ENCODE measurements around the gene PTPRN2.

DNA sequence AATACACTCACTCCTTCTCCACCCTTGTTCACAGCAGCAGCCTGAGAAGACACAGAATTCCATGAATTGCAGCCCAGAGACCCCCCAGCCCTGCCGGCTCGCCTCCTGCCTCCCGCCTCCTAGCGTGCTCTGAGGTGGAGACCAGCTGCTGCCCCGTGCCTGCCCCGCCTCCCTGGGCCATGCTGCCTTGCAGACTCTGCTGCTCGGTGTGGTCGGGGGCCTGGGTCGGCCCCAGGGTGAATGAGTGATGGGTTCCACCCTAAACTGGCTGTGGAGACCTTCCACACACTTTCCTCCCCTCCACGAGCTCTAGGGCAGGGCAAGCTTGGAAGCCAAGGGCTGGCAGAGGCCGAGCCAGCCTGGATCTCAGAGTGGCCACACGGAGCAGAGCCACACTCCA lies 771.5 kb downstream of the PTPRN2 start:
- TF ChIP-seq, protein P1, sequence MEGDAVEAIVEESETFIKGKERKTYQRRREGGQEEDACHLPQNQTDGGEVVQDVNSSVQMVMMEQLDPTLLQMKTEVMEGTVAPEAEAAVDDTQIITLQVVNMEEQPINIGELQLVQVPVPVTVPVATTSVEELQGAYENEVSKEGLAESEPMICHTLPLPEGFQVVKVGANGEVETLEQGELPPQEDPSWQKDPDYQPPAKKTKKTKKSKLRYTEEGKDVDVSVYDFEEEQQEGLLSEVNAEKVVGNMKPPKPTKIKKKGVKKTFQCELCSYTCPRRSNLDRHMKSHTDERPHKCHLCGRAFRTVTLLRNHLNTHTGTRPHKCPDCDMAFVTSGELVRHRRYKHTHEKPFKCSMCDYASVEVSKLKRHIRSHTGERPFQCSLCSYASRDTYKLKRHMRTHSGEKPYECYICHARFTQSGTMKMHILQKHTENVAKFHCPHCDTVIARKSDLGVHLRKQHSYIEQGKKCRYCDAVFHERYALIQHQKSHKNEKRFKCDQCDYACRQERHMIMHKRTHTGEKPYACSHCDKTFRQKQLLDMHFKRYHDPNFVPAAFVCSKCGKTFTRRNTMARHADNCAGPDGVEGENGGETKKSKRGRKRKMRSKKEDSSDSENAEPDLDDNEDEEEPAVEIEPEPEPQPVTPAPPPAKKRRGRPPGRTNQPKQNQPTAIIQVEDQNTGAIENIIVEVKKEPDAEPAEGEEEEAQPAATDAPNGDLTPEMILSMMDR (CRISPR knock-in tag; IDR thresholded peaks at IDR 0.05): no peak
- no peak for TF ChIP-seq TCF7L2 (IDR thresholded peaks at IDR 0.05; ENCODE audit: low read depth, low read length)
- TF ChIP-seq HMG20A (CRISPR knock-in tag; IDR thresholded peaks at IDR 0.05; ENCODE audit: borderline replicate concordance): no peak
- TF ChIP-seq ZFAT (CRISPR knock-in tag; conservative IDR thresholded peaks at IDR 0.05): no peak
- TF ChIP-seq, protein P2, sequence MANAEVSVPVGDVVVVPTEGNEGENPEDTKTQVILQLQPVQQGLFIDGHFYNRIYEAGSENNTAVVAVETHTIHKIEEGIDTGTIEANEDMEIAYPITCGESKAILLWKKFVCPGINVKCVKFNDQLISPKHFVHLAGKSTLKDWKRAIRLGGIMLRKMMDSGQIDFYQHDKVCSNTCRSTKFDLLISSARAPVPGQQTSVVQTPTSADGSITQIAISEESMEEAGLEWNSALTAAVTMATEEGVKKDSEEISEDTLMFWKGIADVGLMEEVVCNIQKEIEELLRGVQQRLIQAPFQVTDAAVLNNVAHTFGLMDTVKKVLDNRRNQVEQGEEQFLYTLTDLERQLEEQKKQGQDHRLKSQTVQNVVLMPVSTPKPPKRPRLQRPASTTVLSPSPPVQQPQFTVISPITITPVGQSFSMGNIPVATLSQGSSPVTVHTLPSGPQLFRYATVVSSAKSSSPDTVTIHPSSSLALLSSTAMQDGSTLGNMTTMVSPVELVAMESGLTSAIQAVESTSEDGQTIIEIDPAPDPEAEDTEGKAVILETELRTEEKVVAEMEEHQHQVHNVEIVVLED (CRISPR knock-in tag; IDR thresholded peaks at IDR 0.05; ENCODE audit: borderline replicate concordance): no peak
- no peak for TF ChIP-seq RNF2 (conservative IDR thresholded peaks at IDR 0.05; ENCODE audit: low read depth)
- no peak for TF ChIP-seq MTA1 (CRISPR knock-in tag; IDR thresholded peaks at IDR 0.05; ENCODE audit: borderline replicate concordance)
- TF ChIP-seq MTA3 (CRISPR knock-in tag; IDR thresholded peaks at IDR 0.05): no peak
- no peak for TF ChIP-seq ZFX (CRISPR knock-in tag; IDR thresholded peaks at IDR 0.05; ENCODE audit: low read depth)
- no peak for TF ChIP-seq CEBPB (IDR thresholded peaks at IDR 0.05; ENCODE audit: borderline replicate concordance, low read depth, low read length)
- TF ChIP-seq, protein P3, sequence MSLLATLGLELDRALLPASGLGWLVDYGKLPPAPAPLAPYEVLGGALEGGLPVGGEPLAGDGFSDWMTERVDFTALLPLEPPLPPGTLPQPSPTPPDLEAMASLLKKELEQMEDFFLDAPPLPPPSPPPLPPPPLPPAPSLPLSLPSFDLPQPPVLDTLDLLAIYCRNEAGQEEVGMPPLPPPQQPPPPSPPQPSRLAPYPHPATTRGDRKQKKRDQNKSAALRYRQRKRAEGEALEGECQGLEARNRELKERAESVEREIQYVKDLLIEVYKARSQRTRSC (CRISPR knock-in tag; IDR thresholded peaks at IDR 0.05; ENCODE audit: low read depth): no peak
- TF ChIP-seq HNRNPLL (IDR thresholded peaks at IDR 0.05; ENCODE audit: low read depth, low read length, poor library complexity, severe bottlenecking): no peak
- no peak for TF ChIP-seq ARNT2 (CRISPR knock-in tag; IDR thresholded peaks at IDR 0.05; ENCODE audit: low read depth)
